ENCODE results near the gene PALLD.

- TF ChIP-seq POLR2A (IDR thresholded peaks at IDR 0.05; ENCODE audit: low read depth, low read length) (no peak), PAX5 (IDR thresholded peaks at IDR 0.05; ENCODE audit: insufficient read depth, low read length, severe bottlenecking) (no peak), POLR2AphosphoS5 (IDR thresholded peaks at IDR 0.05; ENCODE audit: low read depth, low read length) (no peak), TAF1 (IDR thresholded peaks at IDR 0.05; ENCODE audit: low read depth, low read length) (no peak), SPI1 (IDR thresholded peaks at IDR 0.05; ENCODE audit: low read depth, low read length) (no peak)
Observed at GRCh38 chr4:168613869-168614268, 117.0 kb downstream of the PALLD start.

All from GM12891 (cell line).